Mesodermal cell (in vitro differentiated cells): Measurements from ENCODE around the gene LSS.

ENCODE experiments used
- H3K27ac ChIP-seq: 2 replicates; pipeline ENCODE4 v1.7.0; 2013; ENCODE audit warnings: mild to moderate bottlenecking, low read depth, low read length, moderate library complexity; ENCODE audit not compliant: severe bottlenecking
- H3K36me3 ChIP-seq: 2 replicates; pipeline ENCODE4 v1.7.1; 2013; ENCODE audit warnings: mild to moderate bottlenecking, low read length, moderate library complexity; ENCODE audit not compliant: control insufficient read depth, insufficient read depth
- H3K4me1 ChIP-seq: one replicate; pipeline ENCODE4 v1.7.1; 2013; ENCODE audit warnings: mild to moderate bottlenecking, low read length; ENCODE audit not compliant: insufficient read depth, control insufficient read depth, poor library complexity, severe bottlenecking
- H3K4me3 ChIP-seq: 2 replicates; pipeline ENCODE4 v1.7.0; 2013; ENCODE audit warnings: low read length, control low read depth, mild to moderate bottlenecking; ENCODE audit not compliant: insufficient read depth, poor library complexity, severe bottlenecking; ENCODE audit errors: extremely low read depth
- H3K9me3 ChIP-seq: 2 replicates; pipeline ENCODE4 v1.7.1; 2013; ENCODE audit warnings: mild to moderate bottlenecking, low read length, moderate library complexity; ENCODE audit not compliant: control insufficient read depth
- WGBS, 2 experiments: methylation state at CpG; one replicate each; pipeline ENCODE4 v1.1.5; 2013; ENCODE audit warnings: missing lambda C conversion rate in 2 of 2; ENCODE audit not compliant: insufficient coverage in 2 of 2; 5-methylcytosine and 5-hydroxymethylcytosine counted together

LSS gene

DNA sequence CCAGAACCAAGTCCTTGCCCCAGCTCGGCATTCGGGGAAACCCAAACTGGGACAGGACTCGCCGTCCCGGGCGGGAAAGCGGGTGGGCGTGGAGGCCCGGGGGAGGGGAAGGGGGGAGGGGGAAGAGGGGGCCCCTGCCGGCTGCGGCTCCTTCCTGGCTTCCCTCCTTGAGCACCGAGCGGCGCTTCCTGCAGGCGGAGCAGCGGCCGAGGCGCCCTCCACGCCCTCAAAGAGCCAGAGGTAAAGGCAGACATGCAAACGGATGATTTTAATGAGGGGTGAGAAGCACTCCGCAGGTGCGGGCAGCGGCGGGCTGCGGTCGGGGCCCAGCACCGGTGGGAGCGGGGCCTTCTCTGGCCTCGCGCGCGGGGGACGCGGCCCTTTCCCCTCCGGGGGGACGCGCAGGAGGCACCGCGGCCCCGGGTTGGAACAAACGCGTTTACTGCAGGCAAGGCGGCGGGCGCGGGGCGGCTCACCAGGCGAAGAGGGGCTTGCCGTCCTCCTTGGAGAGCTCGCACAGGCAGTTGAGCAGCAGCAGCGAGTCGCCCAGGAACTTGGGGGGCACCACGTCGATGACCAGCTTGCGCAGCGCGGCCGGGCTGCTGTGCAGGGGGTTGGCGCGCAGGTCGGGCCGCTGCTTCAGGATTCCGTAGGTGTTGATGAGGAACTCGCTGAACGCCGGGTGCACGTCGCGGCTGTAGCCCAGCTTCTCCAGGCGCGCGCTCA is 67.5 kb downstream of the LSS start:
- H3K27ac ChIP-seq, result no peak overlapping the region
- H3K36me3 ChIP-seq, result peaks cover 25% of the 10 kb centered on the region
- no peak overlapping the region for H3K4me3 ChIP-seq
- peaks cover 9% of the 10 kb centered on the region for H3K9me3 ChIP-seq
- no peaks in the 10 kb centered on the region for H3K4me1 ChIP-seq
- WGBS, 2 experiments, result 96 to 98% methylated on average over 37 to 61 of the region's 72 CpGs

DNA sequence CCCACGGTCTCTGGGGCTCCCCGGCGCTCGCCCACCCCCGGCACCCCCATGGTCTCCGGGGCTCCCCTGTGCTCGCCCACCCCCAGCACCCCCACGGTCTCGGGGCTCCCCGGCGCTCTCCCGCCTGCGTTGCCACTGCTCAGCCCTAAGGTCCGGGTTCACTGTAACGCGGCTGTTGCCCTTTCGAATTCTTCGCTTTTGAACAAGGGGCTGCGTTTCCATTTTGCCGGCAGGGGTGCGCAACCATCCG is 68.0 kb downstream of the LSS start:
- H3K4me3 ChIP-seq, result no peak overlapping the region
- peaks cover 25% of the 10 kb centered on the region for H3K36me3 ChIP-seq
- H3K4me1 ChIP-seq, result no peaks in the 10 kb centered on the region
- H3K27ac ChIP-seq, result no peak overlapping the region
- H3K9me3 ChIP-seq, result peaks cover 9% of the 10 kb centered on the region
- 97 to 98% methylated on average over 9 to 21 of the region's 22 CpGs for WGBS, 2 experiments

DNA sequence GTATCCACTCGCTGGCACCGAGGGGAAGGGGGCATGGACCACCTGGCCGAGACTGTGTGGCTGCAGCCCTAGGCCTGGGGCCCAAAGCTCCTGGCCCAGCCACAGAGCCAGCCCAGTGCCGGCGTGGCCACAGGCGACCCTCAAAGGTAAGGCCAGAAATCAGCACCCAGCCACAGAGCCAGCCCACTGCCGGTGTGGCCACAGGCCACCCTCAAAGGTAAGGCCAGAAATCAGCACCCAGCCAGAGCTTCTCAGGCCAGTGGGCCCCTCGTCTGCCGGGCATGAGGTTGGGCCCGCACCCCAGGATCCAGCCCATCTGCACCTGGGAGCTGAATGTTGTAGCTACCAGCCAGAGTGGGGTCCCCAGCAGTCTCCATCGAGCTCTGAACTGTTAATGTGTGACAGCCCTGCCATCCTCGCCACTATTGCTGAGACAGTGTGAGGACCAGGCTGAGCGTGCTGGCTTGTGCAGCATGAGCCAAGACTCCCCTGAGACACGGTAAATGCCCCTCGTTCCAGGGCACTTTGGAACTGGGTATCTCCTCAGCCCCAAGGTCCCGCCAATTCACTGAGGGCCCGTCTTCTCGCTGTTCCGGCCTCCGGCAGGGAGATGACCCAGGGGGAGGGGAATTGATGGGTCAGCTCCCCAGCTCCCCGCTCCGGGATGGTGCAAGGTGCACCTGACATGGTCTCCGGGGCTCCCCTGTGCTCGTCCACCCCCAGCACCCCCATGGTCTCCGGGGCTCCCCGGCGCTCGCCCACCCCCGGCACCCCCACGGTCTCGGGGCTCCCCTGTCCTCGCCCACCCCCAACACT is 68.5 kb downstream of the LSS start:
- Histone ChIP-seq H3K9me3 (peaks cover 9% of the 10 kb centered on the region), H3K4me3 (no peak overlapping the region), H3K27ac (no peak overlapping the region), H3K36me3 (peaks cover 25% of the 10 kb centered on the region), H3K4me1 (no peaks in the 10 kb centered on the region)
- WGBS, 2 experiments, result 92 to 97% methylated on average over 21 to 31 of the region's 32 CpGs

DNA sequence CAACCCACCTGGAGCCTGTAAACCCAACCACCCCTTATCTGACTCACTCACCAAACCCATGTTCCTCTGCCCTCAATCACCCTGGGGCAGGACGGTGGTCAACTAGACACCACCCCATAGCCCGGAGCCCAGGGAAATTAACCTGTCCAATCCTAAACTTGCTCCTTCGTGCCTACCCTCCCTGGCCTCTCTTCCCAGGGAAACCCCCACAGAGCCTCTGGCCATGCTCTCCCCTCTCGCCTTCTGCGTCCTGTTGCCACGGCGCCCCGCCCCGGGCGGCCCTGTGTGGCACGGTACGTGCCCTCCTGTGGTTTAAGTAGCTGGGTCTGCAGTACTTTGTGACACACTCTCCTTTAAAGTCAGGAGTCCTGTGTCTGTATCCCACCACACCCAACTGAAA is 69.2 kb downstream of the LSS start:
- 96 to 97% methylated on average over 10 to 12 of the region's 12 CpGs for WGBS, 2 experiments
- peaks cover 9% of the 10 kb centered on the region for H3K9me3 ChIP-seq
- no peak overlapping the region for H3K4me3 ChIP-seq
- H3K27ac ChIP-seq, result no peak overlapping the region
- no peaks in the 10 kb centered on the region for H3K4me1 ChIP-seq
- peaks cover 25% of the 10 kb centered on the region for H3K36me3 ChIP-seq

DNA sequence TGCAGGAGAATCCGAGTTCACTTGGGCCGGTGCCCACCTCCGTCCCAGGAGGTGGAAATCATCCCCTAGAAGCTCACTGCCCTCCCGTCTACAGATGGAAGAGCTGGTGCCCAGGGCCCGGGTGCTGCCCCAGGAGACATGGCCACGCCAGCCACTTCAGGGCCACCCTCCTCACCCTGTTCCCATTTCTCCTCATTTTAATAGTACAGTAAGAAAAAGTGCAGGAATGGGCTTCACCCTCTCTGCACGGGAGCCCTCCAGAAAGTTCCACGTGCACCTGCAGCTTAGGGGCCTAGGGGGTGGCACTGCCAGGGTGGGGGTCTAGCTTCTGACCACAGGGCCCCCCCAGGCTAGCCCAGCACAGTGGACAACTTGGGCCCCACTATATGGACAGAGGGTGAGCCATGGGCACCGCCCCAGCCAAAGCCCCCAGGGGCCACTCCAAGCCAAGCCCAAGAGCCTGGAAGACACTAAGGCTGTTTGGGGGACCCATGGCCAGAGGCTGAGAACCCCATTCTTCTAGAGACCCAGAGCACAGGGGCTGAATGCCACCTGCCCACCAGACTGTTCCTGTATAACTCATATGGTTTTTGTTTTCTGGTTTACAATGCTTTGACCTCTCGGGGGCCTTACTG is 69.8 kb downstream of the LSS start:
- Histone ChIP-seq H3K36me3 (peaks cover 21% of the 10 kb centered on the region), H3K4me1 (no peaks in the 10 kb centered on the region), H3K4me3 (no peak overlapping the region), H3K9me3 (peaks cover 9% of the 10 kb centered on the region), H3K27ac (no peak overlapping the region)
- WGBS, 2 experiments, result 88 to 98% methylated on average over 7 to 8 of the region's 10 CpGs

DNA sequence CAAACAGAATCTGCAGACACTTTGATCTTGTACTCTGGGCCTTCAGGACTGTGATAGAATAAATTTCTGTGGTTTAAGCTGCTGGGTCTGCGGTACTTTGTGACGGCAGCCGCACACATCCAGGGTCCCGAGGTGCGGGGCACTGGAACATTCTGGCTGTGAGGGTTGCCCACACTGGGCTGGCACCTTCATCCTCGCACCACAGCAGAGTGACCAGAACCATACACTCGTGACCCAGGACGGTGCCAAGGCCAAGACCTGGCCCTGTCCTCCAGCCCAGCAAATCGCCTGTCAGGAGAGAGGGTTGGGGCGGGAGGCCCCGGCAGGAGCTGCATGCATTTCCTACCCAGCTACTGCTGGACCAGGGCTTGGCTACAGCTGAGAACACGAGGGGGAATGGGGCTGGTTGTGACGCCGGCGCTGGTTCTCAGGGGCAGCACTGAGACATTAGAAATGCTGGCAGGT is 70.6 kb downstream of the LSS start:
- 94 to 96% methylated on average over 13 to 15 of the region's 15 CpGs for WGBS, 2 experiments
- Histone ChIP-seq H3K4me1 (peaks cover 4% of the 10 kb centered on the region), H3K9me3 (peaks cover 9% of the 10 kb centered on the region), H3K36me3 (peaks cover 20% of the 10 kb centered on the region), H3K4me3 (no peak overlapping the region), H3K27ac (no peak overlapping the region)

DNA sequence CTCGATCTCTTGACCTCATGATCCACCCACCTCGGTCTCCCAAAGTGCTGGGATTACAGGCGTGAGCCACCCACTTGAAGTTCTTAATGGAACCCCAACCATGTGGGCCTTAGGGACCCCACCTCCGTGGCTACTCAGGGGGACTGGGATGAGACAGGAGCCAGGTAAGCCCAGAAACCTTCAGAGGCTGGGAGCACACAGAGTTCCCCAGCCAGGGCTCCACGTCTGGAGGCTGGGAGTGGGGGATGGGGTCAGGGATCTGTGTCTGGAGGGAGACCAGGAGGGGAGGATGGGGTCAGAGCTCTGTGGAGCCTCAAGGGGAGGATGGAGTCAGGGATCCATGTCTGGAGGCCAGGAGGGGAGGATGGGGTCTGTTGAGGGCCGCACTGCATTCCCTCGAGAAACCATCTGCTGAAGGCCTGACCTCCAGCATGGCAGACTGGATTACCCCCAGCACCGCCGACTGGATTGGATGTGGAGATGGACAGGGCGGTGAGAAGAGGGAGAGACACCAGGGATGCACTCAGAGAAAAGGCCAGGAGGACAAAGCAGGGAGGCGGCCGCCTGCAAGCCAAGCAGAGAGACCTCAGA is 71.1 kb downstream of the LSS start:
- 93 to 94% methylated on average over 9 to 11 of the region's 12 CpGs for WGBS, 2 experiments
- H3K36me3 ChIP-seq, result peaks cover 20% of the 10 kb centered on the region
- no peak overlapping the region for H3K4me3 ChIP-seq
- no peak overlapping the region for H3K27ac ChIP-seq
- H3K9me3 ChIP-seq, result peaks cover 9% of the 10 kb centered on the region
- peaks cover 4% of the 10 kb centered on the region for H3K4me1 ChIP-seq

DNA sequence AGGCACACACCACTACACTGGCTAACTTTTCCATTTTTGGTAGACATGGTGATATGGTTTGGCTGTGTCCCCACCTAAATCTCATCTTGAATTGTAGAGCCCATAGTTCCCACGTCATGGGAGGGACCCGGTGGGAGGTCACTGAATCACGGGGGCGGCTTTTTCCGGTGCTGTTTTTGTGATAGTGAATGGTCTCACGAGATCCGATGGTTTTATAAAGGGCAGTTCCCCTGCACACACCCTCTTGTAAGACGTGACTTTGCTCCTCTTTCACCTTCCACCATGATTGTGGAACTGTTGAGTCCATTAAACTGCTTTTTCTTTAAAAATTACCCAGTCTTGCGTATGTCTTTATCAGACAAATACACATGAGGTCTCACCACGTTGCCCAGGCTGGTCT is 71.9 kb downstream of the LSS start:
- Histone ChIP-seq H3K4me3 (no peak overlapping the region), H3K9me3 (peaks cover 5% of the 10 kb centered on the region), H3K4me1 (peaks cover 4% of the 10 kb centered on the region), H3K27ac (no peak overlapping the region), H3K36me3 (peaks cover 17% of the 10 kb centered on the region)
- WGBS, 2 experiments, result 94 to 98% methylated on average over 8 to 10 of the region's 10 CpGs

DNA sequence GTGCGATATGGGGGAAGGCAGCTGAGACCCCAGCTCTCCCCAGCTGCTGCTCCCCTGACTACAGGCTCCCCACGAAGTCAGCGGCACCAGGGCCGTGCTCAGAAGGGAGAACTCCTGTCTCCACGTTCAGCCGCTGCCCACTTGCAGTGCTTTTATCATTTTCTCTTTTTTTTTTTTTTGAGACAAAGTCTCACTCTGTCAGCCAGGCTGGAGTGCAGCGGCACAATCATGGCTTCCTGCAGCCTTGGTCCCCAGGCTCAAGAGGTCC is 72.3 kb downstream of the LSS start:
- H3K4me1 ChIP-seq, result peaks cover 4% of the 10 kb centered on the region
- WGBS, 2 experiments, result 86 to 96% methylated on average over 5 to 7 of the region's 7 CpGs
- H3K9me3 ChIP-seq, result peaks cover 4% of the 10 kb centered on the region
- H3K4me3 ChIP-seq, result no peak overlapping the region
- H3K27ac ChIP-seq, result no peak overlapping the region
- peaks cover 13% of the 10 kb centered on the region for H3K36me3 ChIP-seq

DNA sequence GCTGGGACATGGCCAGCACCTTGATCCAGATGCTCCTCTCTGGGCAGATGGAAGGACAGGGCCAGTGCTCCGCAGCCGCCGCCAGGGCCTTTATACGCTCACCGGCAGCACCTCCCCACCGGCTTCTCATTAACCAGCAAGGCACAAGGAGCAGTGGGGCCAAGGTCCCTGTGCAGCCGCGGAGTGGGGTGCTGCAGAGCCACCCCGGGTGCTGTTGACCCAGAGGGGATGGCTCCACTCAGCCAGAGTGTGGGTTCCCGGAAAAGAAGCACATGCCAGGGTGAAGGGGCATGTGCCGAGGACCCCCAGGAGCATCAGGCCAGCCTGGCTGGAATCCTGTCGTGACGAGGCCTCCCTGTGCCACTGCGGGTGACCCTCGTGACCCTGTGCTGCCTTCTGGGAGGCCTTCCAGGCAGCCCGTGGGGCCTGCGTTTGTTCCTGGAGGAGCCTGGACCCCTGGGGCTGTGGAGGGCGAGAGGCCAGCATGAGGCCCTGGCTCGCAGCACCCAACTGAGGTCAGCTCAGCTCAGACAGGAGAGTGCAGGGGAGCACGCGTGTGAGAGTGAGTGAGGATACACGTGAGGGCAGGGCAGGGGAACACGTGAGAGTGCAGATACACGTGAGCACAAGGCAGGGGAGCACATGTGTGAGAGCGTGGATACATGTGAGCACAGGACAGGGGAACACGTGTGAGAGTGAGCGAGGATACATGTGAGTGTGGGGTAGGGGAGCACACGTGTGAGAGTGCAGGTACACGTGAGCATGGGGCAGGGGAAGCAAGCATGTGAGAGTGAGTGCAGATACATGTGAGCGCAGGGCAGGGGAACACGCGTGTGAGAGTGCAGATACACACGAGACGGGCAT is 72.8 kb downstream of the LSS start, which contains the start of gene FTCD:
FTCD (minus strand) TSS at position 66 of the 864 bp plus-strand sequence; CDS start at position 10, 56 bp downstream.
- WGBS, 2 experiments, result 94 to 95% methylated on average over 32 to 34 of the region's 34 CpGs
- Histone ChIP-seq H3K36me3 (peaks cover 10% of the 10 kb centered on the region), H3K4me3 (no peak within 1 kb of the TSS), H3K9me3 (no peaks in the 10 kb centered on the region), H3K27ac (no peak within 1 kb of the TSS), H3K4me1 (peaks cover 4% of the 10 kb centered on the region)
